ENCODE measurements around the gene WNT1.

GRCh38 chr12:48978741-48979601 lies 849 bp downstream of the WNT1 start:
- TF ChIP-seq, protein P1, sequence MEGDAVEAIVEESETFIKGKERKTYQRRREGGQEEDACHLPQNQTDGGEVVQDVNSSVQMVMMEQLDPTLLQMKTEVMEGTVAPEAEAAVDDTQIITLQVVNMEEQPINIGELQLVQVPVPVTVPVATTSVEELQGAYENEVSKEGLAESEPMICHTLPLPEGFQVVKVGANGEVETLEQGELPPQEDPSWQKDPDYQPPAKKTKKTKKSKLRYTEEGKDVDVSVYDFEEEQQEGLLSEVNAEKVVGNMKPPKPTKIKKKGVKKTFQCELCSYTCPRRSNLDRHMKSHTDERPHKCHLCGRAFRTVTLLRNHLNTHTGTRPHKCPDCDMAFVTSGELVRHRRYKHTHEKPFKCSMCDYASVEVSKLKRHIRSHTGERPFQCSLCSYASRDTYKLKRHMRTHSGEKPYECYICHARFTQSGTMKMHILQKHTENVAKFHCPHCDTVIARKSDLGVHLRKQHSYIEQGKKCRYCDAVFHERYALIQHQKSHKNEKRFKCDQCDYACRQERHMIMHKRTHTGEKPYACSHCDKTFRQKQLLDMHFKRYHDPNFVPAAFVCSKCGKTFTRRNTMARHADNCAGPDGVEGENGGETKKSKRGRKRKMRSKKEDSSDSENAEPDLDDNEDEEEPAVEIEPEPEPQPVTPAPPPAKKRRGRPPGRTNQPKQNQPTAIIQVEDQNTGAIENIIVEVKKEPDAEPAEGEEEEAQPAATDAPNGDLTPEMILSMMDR (IDR thresholded peaks at IDR 0.05), result no peak
- no peak for TF ChIP-seq POLR2A (IDR thresholded peaks at IDR 0.05)
